HEK293T (cell line): ENCODE measurements around the gene CASTOR2.

ENCODE experiments used
- ARNT ChIP-seq: fragments of 450-650 bp; IDR thresholded peaks from 2 replicates; pipeline ENCODE4 v1.6.1; 2017; ENCODE audit warnings: mild to moderate bottlenecking
- BHLHE40 ChIP-seq: fragments of 450-650 bp; IDR thresholded peaks from 2 replicates; pipeline ENCODE4 v1.6.1; 2016; ENCODE audit warnings: mild to moderate bottlenecking, moderate library complexity, borderline replicate concordance
- HDGF ChIP-seq: fragments of 450-650 bp; IDR thresholded peaks from 2 replicates; pipeline ENCODE4 v1.6.1; 2017; ENCODE audit warnings: antibody characterized with exemption, borderline replicate concordance
- PKNOX1 ChIP-seq: fragments of 450-650 bp; IDR thresholded peaks from 2 replicates; pipeline ENCODE4 v1.6.1; 2016
- SP1 ChIP-seq: fragments of 450-650 bp; IDR thresholded peaks from 2 replicates; pipeline ENCODE4 v1.6.1; 2017
- SUZ12 ChIP-seq: fragments of 450-650 bp; IDR thresholded peaks from 2 replicates; pipeline ENCODE4 v1.6.1; 2016; ENCODE audit warnings: mild to moderate bottlenecking
- TARDBP ChIP-seq: fragments of 450-650 bp; IDR thresholded peaks from 2 replicates; pipeline ENCODE4 v1.6.1; 2016

- no peak for TF ChIP-seq SUZ12
- no peak for TF ChIP-seq TARDBP
- no peak for TF ChIP-seq ARNT
- TF ChIP-seq HDGF = no peak
- no peak for TF ChIP-seq SP1
- no peak for TF ChIP-seq BHLHE40
- TF ChIP-seq PKNOX1 = no peak
Observed at GRCh38 chr7:75050501-75050900, 86.0 kb downstream of the CASTOR2 start.
